Prostate gland (tissue), 2 donors: Measurements from ENCODE around the gene HIVEP3. TPM values are rescaled to one million over a fixed set of nuclear protein-coding genes. Genes with fewer than 3 reads are reported as not detected.

ENCODE experiments used
- DNase-seq: peaks from one replicate; pipeline ENCODE4 v3.0.0-alpha.2; 2019; ENCODE audit warnings: low spot score
- H3K27ac ChIP-seq, 2 donors: fragments of 200-600 bp; sonication (generic); 2 replicates each; pipeline ENCODE4 v1.5.1; 2017 to 2019
- H3K27me3 ChIP-seq: fragments of 200-600 bp; sonication (generic); replicated peaks from 2 replicates; pipeline ENCODE4 v1.5.1; 2019; ENCODE audit not compliant: insufficient read depth
- H3K36me3 ChIP-seq, 2 donors: fragments of 200-600 bp; sonication (generic); 1 replicate in 1 of 2; 2 replicates in 1 of 2; pipeline versions ENCODE4 v1.5.1 to v1.8.1; 2017 to 2019
- H3K4me1 ChIP-seq: fragments of 200-600 bp; sonication (generic); replicated peaks from 2 replicates; pipeline ENCODE4 v1.5.1; 2019
- H3K4me3 ChIP-seq, 2 donors: fragments of 200-600 bp; sonication (generic); 2 replicates each; pipeline ENCODE4 v1.5.1; 2017 to 2019
- H3K9me3 ChIP-seq: fragments of 200-600 bp; sonication (generic); 2 replicates; pipeline ENCODE4 v1.5.1; 2017
- POLR2A ChIP-seq: fragments of 450-650 bp; IDR thresholded peaks from one replicate; pipeline ENCODE4 v1.6.1; 2016; ENCODE audit warnings: antibody characterized with exemption, mild to moderate bottlenecking
- POLR2AphosphoS5 ChIP-seq: sonication (generic); formaldehyde crosslinking; IDR thresholded peaks from one replicate; pipeline ENCODE4 v1.6.1; 2017; ENCODE audit warnings: antibody characterized with exemption
- WGBS: methylation state at CpG from one replicate; pipeline ENCODE4 v1.1.5; 2018; 5-methylcytosine and 5-hydroxymethylcytosine counted together
- intact Hi-C: fragments of 100-400 bp; cut with DNase I; formaldehyde crosslinking; loops from one replicate; pipeline ENCODE4 v1.14.2; 2022
- total RNA-seq, 2 donors: library from RNA; depleted of rRNA; stranded (reverse); fragments of >200 nt; gene quantifications; one replicate each; pipeline ENCODE4 v1.1.0, GENCODE V29; 2016
- TF ChIP-seq, protein P1 (sequence below), 4 experiments: fragments of 200-600 bp in 2 of 4; fragments of 450-650 bp in 2 of 4; sonication (generic) in 2 of 4; IDR thresholded peaks; 1 replicate in 3 of 4; 2 replicates in 1 of 4; pipeline ENCODE4 v1.5.1; 2016 to 2019; ENCODE audit warnings: antibody characterized with exemption in 4 of 4, mild to moderate bottlenecking in 2 of 4, moderate library complexity in 2 of 4

The HIVEP3 gene
- total RNA-seq, 2 donors from 2014 or later: 9.3 to 11.2 TPM

- H3K4me3 ChIP-seq: no peak overlapping the region
- H3K27me3 ChIP-seq: no peaks in the 10 kb centered on the region
- no peaks in the 10 kb centered on the region for H3K9me3 ChIP-seq
- WGBS: 79% methylated on average over 9 of the region's 9 CpGs
- intact Hi-C loops: no loop called here
- no peaks in the 10 kb centered on the region for H3K4me1 ChIP-seq
- no peak for DNase-seq
- H3K27ac ChIP-seq: no peak overlapping the region
- no peaks in the 10 kb centered on the region for H3K36me3 ChIP-seq
- no peak for TF ChIP-seq POLR2A
- no peak for TF ChIP-seq POLR2AphosphoS5
- TF ChIP-seq, protein P1, sequence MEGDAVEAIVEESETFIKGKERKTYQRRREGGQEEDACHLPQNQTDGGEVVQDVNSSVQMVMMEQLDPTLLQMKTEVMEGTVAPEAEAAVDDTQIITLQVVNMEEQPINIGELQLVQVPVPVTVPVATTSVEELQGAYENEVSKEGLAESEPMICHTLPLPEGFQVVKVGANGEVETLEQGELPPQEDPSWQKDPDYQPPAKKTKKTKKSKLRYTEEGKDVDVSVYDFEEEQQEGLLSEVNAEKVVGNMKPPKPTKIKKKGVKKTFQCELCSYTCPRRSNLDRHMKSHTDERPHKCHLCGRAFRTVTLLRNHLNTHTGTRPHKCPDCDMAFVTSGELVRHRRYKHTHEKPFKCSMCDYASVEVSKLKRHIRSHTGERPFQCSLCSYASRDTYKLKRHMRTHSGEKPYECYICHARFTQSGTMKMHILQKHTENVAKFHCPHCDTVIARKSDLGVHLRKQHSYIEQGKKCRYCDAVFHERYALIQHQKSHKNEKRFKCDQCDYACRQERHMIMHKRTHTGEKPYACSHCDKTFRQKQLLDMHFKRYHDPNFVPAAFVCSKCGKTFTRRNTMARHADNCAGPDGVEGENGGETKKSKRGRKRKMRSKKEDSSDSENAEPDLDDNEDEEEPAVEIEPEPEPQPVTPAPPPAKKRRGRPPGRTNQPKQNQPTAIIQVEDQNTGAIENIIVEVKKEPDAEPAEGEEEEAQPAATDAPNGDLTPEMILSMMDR (IDR thresholded peaks at IDR 0.05): no peak
Measured at GRCh38 chr1:41509270-41509671, 409.5 kb downstream of the HIVEP3 start.

- no peak for DNase-seq
- TF ChIP-seq, protein P1 (IDR thresholded peaks at IDR 0.05): no peak
- TF ChIP-seq POLR2A (no peak), POLR2AphosphoS5 (no peak)
- H3K27me3 ChIP-seq: no peaks in the 10 kb centered on the region
- H3K27ac ChIP-seq: no peak overlapping the region
- H3K4me3 ChIP-seq: no peak overlapping the region
- no peaks in the 10 kb centered on the region for H3K4me1 ChIP-seq
- WGBS: 100% methylated on average over 1 of the region's 2 CpGs
- intact Hi-C loops: no loop called here
- H3K36me3 ChIP-seq: no peaks in the 10 kb centered on the region
- H3K9me3 ChIP-seq: no peaks in the 10 kb centered on the region
Measured at GRCh38 chr1:41508290-41508689, 410.4 kb downstream of the HIVEP3 start.

DNA sequence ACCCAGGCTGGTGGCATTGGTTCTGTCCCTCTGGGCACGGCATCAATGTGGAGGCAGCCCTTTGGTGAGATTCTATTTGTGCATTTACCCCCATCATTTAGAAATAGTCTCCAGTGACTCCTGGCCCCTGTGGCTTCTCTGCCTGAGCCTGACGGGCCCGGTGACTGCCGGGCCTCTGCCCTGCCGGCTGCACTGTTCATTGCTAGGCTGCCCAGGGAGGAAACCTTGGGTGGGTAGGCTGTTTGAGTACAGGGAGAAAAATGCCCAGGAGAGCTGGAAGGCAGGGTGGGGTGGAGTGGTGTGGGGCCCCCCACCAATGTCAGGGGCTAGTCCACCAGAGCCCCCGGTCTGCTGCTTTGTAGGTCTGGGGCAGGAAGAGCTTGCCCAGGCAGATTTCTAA is 410.9 kb downstream of the HIVEP3 start:
- Histone ChIP-seq H3K27me3 (no peaks in the 10 kb centered on the region), H3K9me3 (no peaks in the 10 kb centered on the region), H3K27ac (no peak overlapping the region), H3K4me1 (no peaks in the 10 kb centered on the region), H3K36me3 (no peaks in the 10 kb centered on the region), H3K4me3 (no peak overlapping the region)
- DNase-seq: no peak
- intact Hi-C loops: no loop called here
- 90% methylated on average over 6 of the region's 6 CpGs for WGBS
- TF ChIP-seq, protein P1 (IDR thresholded peaks at IDR 0.05): no peak
- TF ChIP-seq POLR2A: no peak
- TF ChIP-seq POLR2AphosphoS5: no peak

DNA sequence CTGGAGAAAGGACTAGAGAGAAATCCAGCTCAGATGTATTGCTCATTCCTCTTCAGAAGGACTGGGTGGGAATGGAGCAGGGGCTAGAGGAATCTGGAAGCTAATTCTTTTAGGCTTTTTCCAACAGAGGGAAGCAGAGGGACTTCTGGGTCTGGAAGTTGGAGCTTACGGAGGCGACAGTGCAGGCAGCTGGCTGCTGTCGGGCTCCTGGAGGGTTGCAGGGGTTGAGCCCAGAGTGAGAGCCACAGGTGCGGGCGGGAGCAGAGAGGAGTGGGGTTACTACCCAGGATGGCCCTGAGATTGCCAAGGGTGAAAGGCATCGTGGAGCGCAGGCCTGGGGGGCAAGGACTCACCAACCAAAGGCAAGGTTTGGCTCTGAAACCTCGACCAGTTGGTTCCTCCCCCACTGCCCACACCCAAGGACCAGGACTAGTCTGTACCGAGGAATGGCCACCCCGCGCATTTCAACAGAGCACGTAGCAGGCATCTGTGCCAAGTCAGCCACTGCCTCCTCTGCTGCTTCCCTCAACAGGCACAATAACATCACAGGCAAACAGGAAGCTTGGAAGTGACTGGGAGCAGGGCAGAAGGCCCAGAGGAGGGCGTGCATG is 411.5 kb downstream of the HIVEP3 start:
- H3K4me3 ChIP-seq: no peak overlapping the region
- intact Hi-C loops: no loop called here
- no peaks in the 10 kb centered on the region for H3K4me1 ChIP-seq
- DNase-seq: no peak
- no peaks in the 10 kb centered on the region for H3K9me3 ChIP-seq
- no peaks in the 10 kb centered on the region for H3K36me3 ChIP-seq
- no peak overlapping the region for H3K27ac ChIP-seq
- 87% methylated on average over 13 of the region's 13 CpGs for WGBS
- TF ChIP-seq POLR2A (no peak), POLR2AphosphoS5 (no peak)
- TF ChIP-seq, protein P1 (IDR thresholded peaks at IDR 0.05): no peak
- H3K27me3 ChIP-seq: no peaks in the 10 kb centered on the region
